ENCODE results near the gene ASCC3.
"Not testable (repeated sequence)": the region's sequence is repeated elsewhere in the genome, so short reads cannot be mapped to it uniquely, and the experiment has no call there.

The ASCC3 gene

DNA sequence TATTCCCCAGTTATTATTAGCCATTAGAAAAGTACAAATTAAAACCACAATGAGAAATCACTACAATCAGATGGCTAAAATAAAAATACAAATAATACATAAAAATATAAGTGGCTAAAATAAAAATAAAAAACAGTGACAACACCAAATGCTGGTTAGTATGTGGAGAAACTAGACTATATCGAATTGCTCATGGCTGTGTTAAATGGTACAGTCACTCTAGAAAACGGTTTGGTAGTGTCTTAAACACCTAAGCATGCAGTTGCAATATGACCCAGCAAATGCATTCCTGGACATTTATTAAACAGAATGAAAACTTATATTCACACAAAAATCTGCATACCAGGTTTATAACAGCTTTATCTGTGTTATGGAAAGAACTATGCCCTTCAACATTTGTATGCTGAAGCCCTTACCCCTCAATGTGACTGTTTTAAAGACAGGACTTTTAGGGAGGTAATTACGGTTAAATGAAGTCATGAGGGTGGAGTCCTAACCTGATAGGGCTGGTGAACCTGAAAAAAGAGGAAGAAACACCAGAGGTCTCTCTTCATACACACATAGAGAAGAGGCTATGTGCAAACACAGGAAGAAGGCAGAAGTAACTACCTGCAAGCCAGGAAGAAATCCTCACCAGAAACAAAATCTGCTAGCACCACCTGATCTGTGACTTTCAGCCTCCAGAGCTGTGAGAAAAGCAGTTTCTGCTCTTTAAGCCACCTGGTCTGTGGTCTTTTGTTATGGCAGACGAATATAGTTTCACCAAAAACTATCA lies 84.9 kb downstream of the ASCC3 start:
- DNase-seq, result no peak

GRCh38 chr6:100790084-100790483 lies 91.0 kb downstream of the ASCC3 start:
- DNase-seq, result no peak

- no peak for DNase-seq
These were observed 95.1 kb downstream of the ASCC3 start for GRCh38 chr6:100785982-100786381.

DNA sequence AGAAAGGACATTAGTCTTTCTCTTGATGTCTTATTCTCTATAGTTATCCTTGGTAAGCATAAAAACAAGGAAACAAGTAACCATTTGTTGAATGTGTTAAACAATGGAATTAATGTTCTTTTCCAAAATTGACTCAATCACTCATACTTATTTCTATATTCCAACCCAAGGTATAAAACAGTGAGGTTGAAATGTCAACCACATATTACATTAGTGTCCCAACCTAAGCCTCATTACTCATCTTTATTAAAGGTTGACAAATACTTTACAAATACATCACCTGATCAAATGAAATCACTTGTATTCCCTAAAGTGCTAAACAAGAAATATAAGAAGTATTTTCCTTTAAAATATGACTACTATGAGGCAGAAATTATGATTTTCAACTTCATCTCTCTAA lies 100.5 kb downstream of the ASCC3 start:
- no peak for DNase-seq

DNA sequence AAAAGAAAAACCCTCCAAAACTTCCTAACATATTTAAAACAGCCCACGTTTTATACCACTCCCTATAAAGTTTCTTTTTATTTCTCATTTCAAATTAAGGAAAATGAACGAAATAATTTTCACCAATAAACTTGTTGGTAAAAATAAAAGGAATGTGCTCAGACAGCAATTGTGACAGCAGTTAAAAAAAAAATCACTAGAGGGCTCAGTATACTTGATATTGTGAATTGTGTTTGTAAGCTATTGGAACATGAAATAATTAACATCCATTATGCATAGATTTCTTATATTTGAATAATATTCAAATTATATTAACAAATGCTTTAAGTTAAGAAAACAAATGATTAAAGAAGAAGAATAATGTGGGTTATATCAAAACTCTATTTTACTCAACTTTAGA lies 105.5 kb downstream of the ASCC3 start:
- DNase-seq, result no peak

GRCh38 chr6:100774681-100775080 lies 106.4 kb downstream of the ASCC3 start:
- no peak for DNase-seq

- no peak for DNase-seq
These were observed 112.2 kb downstream of the ASCC3 start for GRCh38 chr6:100768816-100769351.

DNA sequence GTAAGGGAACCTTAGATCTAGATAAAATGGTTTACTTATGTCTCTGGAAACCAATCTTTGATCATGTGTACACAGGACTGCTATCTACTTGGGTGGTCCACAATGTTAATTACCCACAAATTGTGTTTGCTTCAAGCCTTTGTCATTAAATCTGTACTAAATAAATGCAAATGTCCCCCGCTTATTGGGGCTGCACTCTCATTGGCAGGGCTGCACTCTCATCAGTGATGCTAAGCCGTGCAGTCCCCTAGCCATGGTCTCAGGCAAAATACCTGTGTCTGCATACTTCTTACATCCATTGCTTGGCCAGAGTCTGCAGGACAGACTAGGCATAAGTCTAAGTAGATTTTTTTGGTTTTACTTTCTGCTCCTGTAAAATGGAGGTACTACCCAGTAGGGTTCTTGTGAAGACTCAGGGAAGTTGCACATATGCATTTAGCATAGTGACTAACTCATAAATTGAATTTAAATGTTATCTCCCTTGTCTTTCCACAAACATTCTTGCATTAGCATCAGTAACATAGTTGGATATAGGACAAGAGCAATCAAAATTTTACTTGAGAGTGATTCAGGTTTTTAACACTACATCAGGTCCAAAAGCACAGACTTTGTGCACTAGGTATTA lies 117.4 kb downstream of the ASCC3 start:
- no peak for DNase-seq

- DNase-seq, result no peak
These were observed 119.3 kb downstream of the ASCC3 start for GRCh38 chr6:100761841-100762240.

DNA sequence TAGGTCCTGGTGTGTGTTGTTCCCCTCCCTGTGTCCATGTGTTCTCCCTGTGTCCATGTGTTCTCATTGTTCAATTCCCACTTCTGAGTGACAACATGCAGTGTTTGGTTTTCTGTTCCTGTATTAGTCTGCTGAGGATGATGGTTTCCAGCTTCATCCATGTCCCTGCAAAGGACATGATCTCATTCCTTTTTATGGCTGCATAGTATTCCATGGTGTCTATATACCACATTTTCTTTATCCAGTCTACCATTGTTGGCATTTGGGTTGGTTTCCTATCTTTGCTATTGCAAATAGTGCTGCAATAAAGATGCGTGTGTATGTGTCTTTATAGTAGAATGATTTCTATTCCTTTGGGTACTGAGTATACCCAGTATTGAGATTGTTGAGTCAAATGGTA lies 122.7 kb downstream of the ASCC3 start:
- DNase-seq, result not testable (repeated sequence)

DNA sequence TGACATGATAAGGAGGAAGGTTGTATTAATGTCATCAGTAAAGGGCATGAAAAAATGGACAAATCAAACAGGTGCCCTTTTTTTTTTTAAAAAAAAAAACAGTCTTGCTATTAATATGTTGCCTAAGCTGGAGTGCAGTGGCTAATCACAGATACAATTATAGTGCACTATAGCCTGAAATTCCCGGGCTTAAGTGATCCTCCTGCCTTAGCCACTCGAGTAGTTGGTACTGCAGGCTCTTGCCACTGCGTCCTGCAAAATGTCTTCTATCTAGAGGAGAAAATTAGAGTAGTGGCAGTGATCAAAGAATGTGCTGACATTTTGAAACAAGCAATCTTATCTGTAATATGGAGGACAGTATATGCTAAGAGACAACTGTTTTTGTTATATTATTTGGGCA lies 127.7 kb downstream of the ASCC3 start:
- no peak for DNase-seq

DNA sequence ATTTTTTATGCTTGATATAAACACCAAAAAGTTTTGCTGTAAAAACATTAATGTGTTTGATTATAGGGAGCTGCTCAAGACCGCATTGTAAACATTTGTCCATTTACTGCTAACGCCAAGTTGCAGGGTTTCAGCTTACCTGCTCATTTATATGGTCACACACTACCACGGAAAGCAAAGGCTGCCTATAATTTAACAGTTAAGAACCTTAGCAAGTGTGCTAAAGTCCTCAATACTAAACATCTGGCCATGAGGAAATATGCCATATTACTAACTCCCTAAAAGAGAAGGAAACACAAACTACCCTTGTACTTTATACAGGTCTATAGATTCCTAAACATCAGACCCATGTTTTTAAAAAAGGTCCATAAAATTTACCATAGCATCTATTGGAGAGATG lies 129.5 kb downstream of the ASCC3 start:
- no peak for DNase-seq

DNA sequence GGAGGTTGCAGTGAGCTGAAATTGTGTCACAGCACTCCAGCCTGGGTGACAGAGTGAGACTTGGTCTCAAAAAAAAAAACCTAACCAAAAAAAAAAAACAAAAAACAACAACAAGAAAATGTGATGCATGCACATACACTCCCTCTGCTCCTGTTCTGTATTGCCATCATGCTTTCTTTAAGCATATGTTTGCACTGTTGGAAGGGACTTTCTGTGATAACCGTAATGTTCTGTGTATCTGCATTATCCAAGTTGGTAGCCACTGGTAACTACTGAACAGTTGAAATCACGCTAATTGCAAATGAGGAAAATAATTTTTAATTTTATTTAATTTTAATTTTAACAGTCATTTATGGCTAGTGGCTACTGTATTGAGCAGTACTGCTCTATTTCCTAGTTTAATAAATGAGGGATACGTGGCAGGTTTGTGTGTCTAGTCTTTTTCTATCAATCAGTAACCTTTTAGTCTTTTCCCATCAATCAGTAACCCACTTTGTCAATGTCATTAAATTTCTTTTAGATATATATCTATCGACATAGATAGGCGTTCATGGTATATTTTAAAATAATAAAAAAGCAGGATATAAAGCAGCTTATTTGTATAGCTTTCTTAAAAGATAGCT lies 135.6 kb downstream of the ASCC3 start:
- no peak for DNase-seq

DNA sequence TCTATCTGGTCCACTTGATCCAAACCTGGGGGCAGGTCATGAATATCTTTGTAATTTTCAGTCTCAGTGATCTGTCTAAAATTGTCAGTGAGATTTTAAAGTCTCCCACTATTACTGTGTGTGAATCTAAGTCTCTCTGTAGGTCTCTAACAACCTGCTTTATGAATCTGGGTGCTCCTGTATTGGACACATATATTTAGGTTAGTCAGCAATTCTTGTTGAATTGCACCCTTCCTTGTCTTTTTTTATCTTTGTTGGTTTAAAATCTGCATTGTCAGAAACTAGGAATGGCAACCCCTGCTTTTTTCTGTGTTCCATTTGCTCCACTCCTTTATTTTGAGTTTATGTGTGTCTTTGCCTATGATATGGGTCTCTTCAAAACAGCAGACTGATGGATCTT lies 140.7 kb downstream of the ASCC3 start:
- DNase-seq, result no peak

GRCh38 chr6:100737720-100738119 lies 143.4 kb downstream of the ASCC3 start:
- DNase-seq, result not testable (repeated sequence)

DNA sequence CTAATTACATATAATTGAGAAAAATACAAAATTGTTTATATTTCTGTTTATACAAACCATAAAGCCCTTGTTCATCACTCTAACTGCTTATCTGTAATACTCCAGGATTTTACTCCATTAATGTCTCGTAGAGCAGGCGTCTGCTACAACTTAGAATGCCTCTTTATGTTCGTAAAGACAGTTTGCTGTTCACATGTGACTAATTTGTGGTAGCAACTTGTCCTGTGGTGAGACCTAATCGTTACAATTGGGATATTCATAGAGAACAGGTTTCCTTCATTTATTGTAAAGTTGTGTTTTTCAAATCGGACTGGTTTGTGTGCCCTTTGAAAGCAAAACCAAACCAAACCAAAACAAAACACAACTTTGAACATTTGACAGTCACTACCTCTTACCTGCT lies 149.7 kb downstream of the ASCC3 start:
- DNase-seq, result no peak

GRCh38 chr6:100730001-100730980 lies 150.8 kb downstream of the ASCC3 start:
- DNase-seq, result no peak

- DNase-seq, result no peak
These were observed 154.5 kb downstream of the ASCC3 start for GRCh38 chr6:100726666-100727065.

- DNase-seq, result no peak
These were observed 156.4 kb downstream of the ASCC3 start for GRCh38 chr6:100724696-100725095.

- no peak for DNase-seq
These were observed 156.9 kb downstream of the ASCC3 start for GRCh38 chr6:100724222-100724621.

- DNase-seq, result no peak
These were observed 159.9 kb downstream of the ASCC3 start for GRCh38 chr6:100721256-100721655.

- DNase-seq, result no peak
These were observed 161.0 kb downstream of the ASCC3 start for GRCh38 chr6:100719883-100720682.
